Thyroid gland (tissue), 4 donors: ENCODE measurements around the gene HCLS1. TPM values are rescaled to one million over a fixed set of nuclear protein-coding genes. Genes with fewer than 3 reads are reported as not detected.

ENCODE experiments used
- DNase-seq, 2 donors: peaks; one replicate each; pipeline ENCODE4 v3.0.0-alpha.2; 2019
- H3K27ac ChIP-seq, 3 donors: fragments of 200-600 bp; sonication (generic); 1 replicate in 2 of 3; 2 replicates in 1 of 3; pipeline ENCODE4 v1.5.1; 2016 to 2019; ENCODE audit warnings: mild to moderate bottlenecking in 1 of 3, moderate library complexity in 1 of 3
- H3K27me3 ChIP-seq: fragments of 200-600 bp; sonication (generic); one replicate; pipeline ENCODE4 v1.5.1; 2019
- H3K36me3 ChIP-seq, 2 donors: fragments of 200-600 bp; sonication (generic); one replicate each; pipeline ENCODE4 v1.5.1; 2016 to 2019
- H3K4me1 ChIP-seq, 2 donors: fragments of 200-600 bp; sonication (generic); one replicate each; pipeline ENCODE4 v1.5.1; 2017 to 2019
- H3K4me3 ChIP-seq, 3 donors: fragments of 200-600 bp; sonication (generic); replicated peaks in 1 of 3; 1 replicate in 2 of 3; 2 replicates in 1 of 3; pipeline ENCODE4 v1.5.1; 2016; ENCODE audit warnings: mild to moderate bottlenecking in 1 of 3
- H3K9me3 ChIP-seq: fragments of 200-600 bp; sonication (generic); one replicate; pipeline ENCODE4 v1.5.1; 2017
- POLR2A ChIP-seq, 2 donors: fragments of 450-650 bp; IDR thresholded peaks; one replicate each; pipeline ENCODE4 v1.6.1; 2017; ENCODE audit warnings: antibody characterized with exemption in 2 of 2, mild to moderate bottlenecking in 2 of 2, moderate library complexity in 1 of 2
- WGBS, 2 donors: methylation state at CpG; one replicate each; pipeline ENCODE4 v1.1.5; 2017; 5-methylcytosine and 5-hydroxymethylcytosine counted together
- intact Hi-C: fragments of 100-400 bp; cut with DNase I; formaldehyde crosslinking; loops from one replicate; pipeline ENCODE4 v1.15.1; 2023
- total RNA-seq, 4 donors: library from RNA; depleted of rRNA; stranded (reverse); fragments of >200 nt; gene quantifications; one replicate each; pipeline ENCODE4 v1.2.3, GENCODE V29; 2016
- TF ChIP-seq, protein P1 (sequence below), 6 experiments: fragments of 200-600 bp in 3 of 6; fragments of 450-650 bp in 3 of 6; sonication (generic) in 3 of 6; IDR thresholded peaks; one replicate each; pipeline ENCODE4 v1.5.1; 2016 to 2019; ENCODE audit warnings: antibody characterized with exemption in 6 of 6, mild to moderate bottlenecking in 2 of 6, inconsistent platforms in 1 of 6, moderate library complexity in 1 of 6

HCLS1 gene
- total RNA-seq, 4 donors from 2014 or later: 14.6 to 42.5 (median 19.9) TPM

DNA sequence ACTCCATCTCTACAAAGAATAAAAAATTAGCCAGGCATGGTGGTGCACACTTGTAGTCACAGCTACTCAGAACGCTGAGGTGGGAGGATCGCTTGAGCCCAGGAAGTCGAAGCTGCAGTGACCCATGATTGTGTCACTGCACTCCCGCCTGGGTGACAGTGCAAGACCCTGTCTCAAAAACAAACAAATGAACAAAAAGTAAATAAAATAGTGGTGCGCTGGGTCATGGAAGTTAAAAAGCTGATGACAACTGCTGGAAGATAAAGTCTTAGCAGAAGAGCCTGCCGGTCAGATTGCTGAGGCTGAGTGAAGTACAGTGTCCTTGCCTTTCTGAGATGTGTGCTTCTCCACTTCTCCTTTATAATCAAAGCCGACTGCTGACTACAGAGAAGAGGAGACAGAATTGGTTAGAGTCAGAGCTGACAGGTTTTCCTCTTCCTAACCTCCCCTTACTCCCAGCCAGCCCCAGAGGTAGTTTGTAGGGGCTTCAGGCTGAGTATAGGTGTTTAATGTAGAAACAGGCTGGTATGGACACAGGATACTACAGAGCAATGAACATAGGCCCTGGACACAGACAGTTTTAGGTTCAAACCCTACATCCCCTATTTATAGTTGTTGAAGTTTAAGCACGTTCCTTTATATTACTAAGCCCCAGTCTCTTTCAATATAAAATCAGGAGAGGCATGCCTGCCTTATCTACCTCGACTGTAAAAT, 17.9 kb downstream of the HCLS1 start:
- H3K27me3 ChIP-seq: no peaks in the 10 kb centered on the region

DNA sequence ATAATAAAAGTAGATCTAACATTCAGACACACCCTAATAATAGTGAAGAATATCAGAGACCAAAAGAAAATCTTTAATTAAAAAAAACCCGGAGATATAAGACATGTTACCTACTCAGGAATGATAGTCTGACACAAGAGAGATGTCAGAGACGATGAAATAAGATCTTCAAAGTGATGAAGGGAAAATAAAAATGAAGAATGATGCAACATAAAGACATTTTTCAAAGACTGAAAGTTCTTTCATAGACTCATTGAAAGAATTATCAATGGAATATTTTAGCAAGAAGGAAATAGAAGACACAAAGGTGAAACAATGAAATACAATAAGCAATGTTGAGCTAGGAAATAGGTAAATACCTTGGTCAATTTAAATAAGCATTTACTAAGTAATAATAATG, 19.6 kb downstream of the HCLS1 start:
- intact Hi-C loops: no loop called here
- Histone ChIP-seq H3K9me3 (no peaks in the 10 kb centered on the region), H3K36me3 (peaks cover 0 to 12% of the 10 kb centered on the region in 2 donors), H3K4me3 (no peak overlapping the region), H3K4me1 (no peaks in the 10 kb centered on the region), H3K27me3 (no peaks in the 10 kb centered on the region), H3K27ac (no peak overlapping the region)
- TF ChIP-seq, protein P1, sequence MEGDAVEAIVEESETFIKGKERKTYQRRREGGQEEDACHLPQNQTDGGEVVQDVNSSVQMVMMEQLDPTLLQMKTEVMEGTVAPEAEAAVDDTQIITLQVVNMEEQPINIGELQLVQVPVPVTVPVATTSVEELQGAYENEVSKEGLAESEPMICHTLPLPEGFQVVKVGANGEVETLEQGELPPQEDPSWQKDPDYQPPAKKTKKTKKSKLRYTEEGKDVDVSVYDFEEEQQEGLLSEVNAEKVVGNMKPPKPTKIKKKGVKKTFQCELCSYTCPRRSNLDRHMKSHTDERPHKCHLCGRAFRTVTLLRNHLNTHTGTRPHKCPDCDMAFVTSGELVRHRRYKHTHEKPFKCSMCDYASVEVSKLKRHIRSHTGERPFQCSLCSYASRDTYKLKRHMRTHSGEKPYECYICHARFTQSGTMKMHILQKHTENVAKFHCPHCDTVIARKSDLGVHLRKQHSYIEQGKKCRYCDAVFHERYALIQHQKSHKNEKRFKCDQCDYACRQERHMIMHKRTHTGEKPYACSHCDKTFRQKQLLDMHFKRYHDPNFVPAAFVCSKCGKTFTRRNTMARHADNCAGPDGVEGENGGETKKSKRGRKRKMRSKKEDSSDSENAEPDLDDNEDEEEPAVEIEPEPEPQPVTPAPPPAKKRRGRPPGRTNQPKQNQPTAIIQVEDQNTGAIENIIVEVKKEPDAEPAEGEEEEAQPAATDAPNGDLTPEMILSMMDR (IDR thresholded peaks at IDR 0.05): no peak
- TF ChIP-seq POLR2A (IDR thresholded peaks at IDR 0.05): no peak
- 94 to 98% methylated on average over 2 of the region's 2 CpGs for WGBS, 2 donors
- DNase-seq: no peak

More for the DNA sequence above, 17.9 kb downstream of the HCLS1 start:
- Histone ChIP-seq H3K36me3 (peaks cover 0 to 12% of the 10 kb centered on the region in 2 donors), H3K4me1 (no peaks in the 10 kb centered on the region), H3K9me3 (no peaks in the 10 kb centered on the region), H3K27ac (no peak overlapping the region), H3K4me3 (no peak overlapping the region)
- WGBS, 2 donors: 78 to 80% methylated on average over 9 of the region's 9 CpGs
- intact Hi-C loops: no loop called here
- no peak for DNase-seq
- TF ChIP-seq, protein P1 (IDR thresholded peaks at IDR 0.05): no peak
- no peak for TF ChIP-seq POLR2A (IDR thresholded peaks at IDR 0.05)

DNA sequence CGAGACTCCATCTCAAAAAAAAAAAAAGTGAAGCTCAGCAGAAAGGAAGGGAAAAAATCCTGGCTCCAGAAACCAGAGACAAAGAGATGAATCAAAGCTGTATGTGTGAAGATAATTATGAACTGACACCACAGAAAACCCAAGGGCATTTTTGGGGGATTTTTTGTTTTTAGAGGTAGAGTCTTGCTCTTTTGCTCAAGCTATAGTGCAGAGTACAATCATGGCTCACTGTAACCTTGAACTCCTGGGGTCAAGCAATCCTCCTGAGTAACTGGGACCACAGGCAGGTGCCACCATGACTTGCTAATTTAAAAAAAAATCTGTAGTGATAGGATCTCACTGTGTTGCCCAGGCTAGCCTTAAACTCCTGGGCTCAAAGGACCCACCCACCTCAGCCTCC, 22.8 kb downstream of the HCLS1 start:
- no peak overlapping the region for H3K4me3 ChIP-seq
- intact Hi-C loops: no loop called here
- H3K27me3 ChIP-seq: no peaks in the 10 kb centered on the region
- 88 to 100% methylated on average over 1 of the region's 1 CpG for WGBS, 2 donors
- peaks cover 0 to 7% of the 10 kb centered on the region in 2 donors for H3K36me3 ChIP-seq
- H3K4me1 ChIP-seq: no peaks in the 10 kb centered on the region
- no peak for DNase-seq
- TF ChIP-seq, protein P1 (IDR thresholded peaks at IDR 0.05): no peak
- no peak for TF ChIP-seq POLR2A (IDR thresholded peaks at IDR 0.05)
- H3K9me3 ChIP-seq: no peaks in the 10 kb centered on the region
- no peak overlapping the region for H3K27ac ChIP-seq

DNA sequence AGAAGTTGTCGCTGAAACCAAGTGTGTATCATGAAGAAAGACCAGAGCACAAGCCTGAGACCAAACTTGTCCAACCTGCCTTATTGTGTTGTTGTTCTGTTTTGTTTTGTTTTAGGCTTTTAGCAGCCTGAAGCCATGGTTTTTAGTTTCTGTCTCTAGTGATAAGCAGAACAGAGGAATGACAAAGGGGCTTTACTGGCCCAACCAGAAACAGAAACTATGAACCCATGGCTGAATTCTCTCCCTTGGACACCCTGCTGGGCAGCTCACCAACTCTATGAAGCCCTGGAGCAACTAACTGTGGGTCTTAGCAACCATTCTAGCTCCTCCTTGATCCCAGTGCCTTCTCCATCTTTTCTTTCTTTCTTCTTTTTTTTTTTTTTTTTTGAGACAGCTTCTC, 30.3 kb downstream of the HCLS1 start:
- H3K36me3 ChIP-seq: no peaks in the 10 kb centered on the region
- intact Hi-C loops: no loop called here
- H3K27me3 ChIP-seq: no peaks in the 10 kb centered on the region
- no peaks in the 10 kb centered on the region for H3K9me3 ChIP-seq
- H3K4me3 ChIP-seq: no peak overlapping the region
- no peak for DNase-seq
- H3K27ac ChIP-seq: no peak overlapping the region
- no peaks in the 10 kb centered on the region for H3K4me1 ChIP-seq
- no peak for TF ChIP-seq POLR2A (IDR thresholded peaks at IDR 0.05)
- TF ChIP-seq, protein P1 (IDR thresholded peaks at IDR 0.05): no peak
- 94% methylated on average over 1 of the region's 1 CpG for WGBS, 2 donors

DNA sequence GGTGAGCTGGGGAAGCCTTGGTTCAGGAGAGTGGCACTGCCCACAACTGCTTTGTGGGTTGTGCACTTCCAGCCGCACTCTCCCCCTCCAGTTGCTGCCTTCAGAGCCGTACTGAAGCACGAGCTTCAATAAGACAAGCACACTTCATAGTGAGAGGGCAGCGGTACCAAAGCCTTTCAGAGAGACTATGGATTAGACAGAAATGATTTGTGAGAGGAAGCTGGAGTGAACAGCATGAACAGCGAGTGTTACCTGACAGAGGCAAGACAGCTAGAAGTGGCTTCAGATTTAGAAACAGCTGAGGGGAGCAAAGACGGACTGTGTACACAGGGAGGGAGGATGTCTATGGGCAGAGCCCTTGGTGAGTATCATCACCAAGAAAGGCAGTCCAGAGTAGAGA, 31.1 kb downstream of the HCLS1 start:
- Histone ChIP-seq H3K4me1 (no peaks in the 10 kb centered on the region), H3K9me3 (no peaks in the 10 kb centered on the region), H3K36me3 (no peaks in the 10 kb centered on the region), H3K4me3 (no peak overlapping the region), H3K27me3 (no peaks in the 10 kb centered on the region), H3K27ac (no peak overlapping the region)
- no peak for DNase-seq
- WGBS, 2 donors: 69 to 71% methylated on average over 6 of the region's 6 CpGs
- intact Hi-C loops: no loop called here
- TF ChIP-seq, protein P1 (IDR thresholded peaks at IDR 0.05): no peak
- TF ChIP-seq POLR2A (IDR thresholded peaks at IDR 0.05): no peak
